Activated naive CD8-positive, alpha-beta T cell treated with anti-CD3 and anti-CD28 coated beads for 36 hours (primary cell): Measurements from ENCODE around the gene GLTP. TPM values are rescaled to one million over a fixed set of nuclear protein-coding genes. Genes with fewer than 3 reads are reported as not detected.

Experiments used
- DNase-seq: peaks from one replicate; pipeline ENCODE4 v3.0.0; 2021
- H3K27ac Mint-ChIP-seq: one replicate; pipeline ENCODE4 v1.8.0; 2022; ENCODE audit warnings: mild to moderate bottlenecking, moderate library complexity, mixed read lengths
- H3K27me3 Mint-ChIP-seq: one replicate; pipeline ENCODE4 v1.8.0; 2022; ENCODE audit warnings: mild to moderate bottlenecking, mixed read lengths
- H3K36me3 Mint-ChIP-seq: one replicate; pipeline ENCODE4 v1.8.0; 2021; ENCODE audit warnings: mild to moderate bottlenecking, mixed read lengths
- H3K4me1 Mint-ChIP-seq: one replicate; pipeline ENCODE4 v1.8.0; 2021; ENCODE audit warnings: mixed read lengths
- H3K4me3 Mint-ChIP-seq: one replicate; pipeline ENCODE4 v1.8.0; 2022; ENCODE audit warnings: mild to moderate bottlenecking, moderate library complexity, mixed read lengths
- H3K9me3 Mint-ChIP-seq: one replicate; pipeline ENCODE4 v1.8.0; 2022; ENCODE audit warnings: mixed read lengths
- total RNA-seq, 2 experiments: library from RNA; stranded (reverse); gene quantifications; one replicate each; pipeline ENCODE4 v1.2.3, GENCODE V29; 2021

The GLTP gene
- total RNA-seq, 2 experiments from 2014 or later: 31.5 to 32.4 TPM

DNA sequence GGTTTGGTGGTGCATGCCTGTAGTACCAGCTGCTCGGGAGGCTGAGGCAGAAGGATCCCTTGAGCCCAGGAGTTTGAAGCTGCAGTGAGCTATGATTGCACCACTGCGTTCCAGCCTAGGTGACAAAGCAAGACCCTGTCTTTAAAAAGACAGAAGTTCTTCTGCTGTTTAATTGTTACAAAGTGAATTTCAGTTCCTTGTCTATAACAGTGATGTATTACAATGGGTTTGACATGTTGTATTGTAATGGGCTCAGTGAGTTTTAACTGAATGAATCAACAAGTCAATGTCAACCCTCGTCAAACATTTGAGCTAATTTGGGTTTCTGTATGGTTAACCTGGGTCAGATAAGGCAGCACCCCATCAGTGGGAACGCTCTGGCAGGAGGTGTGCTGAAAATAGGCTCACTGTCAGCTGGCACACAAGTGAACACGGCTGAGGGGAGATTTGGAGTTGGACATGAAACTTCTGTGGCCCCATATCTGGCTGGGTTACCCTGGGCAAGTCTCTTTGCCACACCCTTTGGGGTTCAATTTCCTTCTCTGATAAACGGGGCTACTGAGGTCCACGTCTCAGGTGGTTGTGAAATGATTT is 33.1 kb downstream of the GLTP start:
- no peaks in the 10 kb centered on the region for H3K9me3 Mint-ChIP-seq
- no peak overlapping the region for H3K27ac Mint-ChIP-seq
- no peaks in the 10 kb centered on the region for H3K36me3 Mint-ChIP-seq
- H3K4me3 Mint-ChIP-seq: no peak overlapping the region
- no peak for DNase-seq
- H3K4me1 Mint-ChIP-seq: peaks cover 2% of the 10 kb centered on the region
- no peaks in the 10 kb centered on the region for H3K27me3 Mint-ChIP-seq

DNA sequence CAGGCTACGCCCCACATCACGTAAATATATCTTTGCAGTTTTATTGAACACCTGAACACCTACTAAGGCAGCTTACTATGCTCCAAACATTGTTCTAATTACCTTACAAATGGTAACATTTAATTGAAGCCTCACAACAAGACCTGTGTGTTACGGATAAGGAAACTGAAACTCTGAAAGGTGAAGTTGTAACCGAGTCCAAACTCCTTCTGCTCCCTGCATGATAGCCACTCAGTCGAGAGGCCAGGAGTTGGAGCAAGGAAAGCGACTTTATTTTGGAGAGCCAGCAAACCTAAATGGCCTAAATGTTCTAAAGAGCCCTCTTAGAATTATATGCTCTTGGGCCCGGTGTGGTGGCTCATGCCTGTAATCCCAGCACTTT is 34.5 kb downstream of the GLTP start:
- H3K27me3 Mint-ChIP-seq: no peaks in the 10 kb centered on the region
- H3K4me3 Mint-ChIP-seq: peak overlapping the region; percentile 32
- no peak for DNase-seq
- H3K4me1 Mint-ChIP-seq: peaks cover 2% of the 10 kb centered on the region
- H3K9me3 Mint-ChIP-seq: no peaks in the 10 kb centered on the region
- no peak overlapping the region for H3K27ac Mint-ChIP-seq
- H3K36me3 Mint-ChIP-seq: no peaks in the 10 kb centered on the region

GRCh38 chr12:109844983-109845823 is 35.1 kb downstream of the GLTP start:
- H3K36me3 Mint-ChIP-seq: no peaks in the 10 kb centered on the region
- peak; percentile 89 for DNase-seq
- H3K27ac Mint-ChIP-seq: no peak overlapping the region
- H3K4me3 Mint-ChIP-seq: peak overlapping the region; percentile 32
- H3K4me1 Mint-ChIP-seq: peaks cover 2% of the 10 kb centered on the region
- H3K27me3 Mint-ChIP-seq: no peaks in the 10 kb centered on the region
- H3K9me3 Mint-ChIP-seq: no peaks in the 10 kb centered on the region

DNA sequence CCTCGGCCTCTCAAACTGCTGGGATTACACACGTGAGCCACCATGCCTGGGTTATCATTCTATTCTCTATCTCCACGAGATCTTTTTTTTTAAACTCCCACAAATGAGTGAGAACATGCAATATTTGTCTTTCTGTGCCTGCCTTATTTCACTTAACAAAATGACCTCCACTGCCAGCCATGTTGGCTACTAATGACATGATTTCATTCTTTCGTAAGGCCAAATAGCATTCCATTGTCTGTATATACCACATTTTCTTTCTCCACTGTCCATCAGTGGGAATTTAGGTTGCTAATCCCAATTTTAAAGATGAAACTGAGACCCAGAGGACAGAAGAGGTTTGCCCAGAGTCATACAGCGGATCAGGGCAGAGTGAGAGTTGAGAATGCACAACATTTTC is 36.2 kb downstream of the GLTP start:
- no peak overlapping the region for H3K4me3 Mint-ChIP-seq
- H3K27me3 Mint-ChIP-seq: no peaks in the 10 kb centered on the region
- H3K4me1 Mint-ChIP-seq: peaks cover 2% of the 10 kb centered on the region
- DNase-seq: no peak
- H3K9me3 Mint-ChIP-seq: no peaks in the 10 kb centered on the region
- no peaks in the 10 kb centered on the region for H3K36me3 Mint-ChIP-seq
- H3K27ac Mint-ChIP-seq: no peak overlapping the region

DNA sequence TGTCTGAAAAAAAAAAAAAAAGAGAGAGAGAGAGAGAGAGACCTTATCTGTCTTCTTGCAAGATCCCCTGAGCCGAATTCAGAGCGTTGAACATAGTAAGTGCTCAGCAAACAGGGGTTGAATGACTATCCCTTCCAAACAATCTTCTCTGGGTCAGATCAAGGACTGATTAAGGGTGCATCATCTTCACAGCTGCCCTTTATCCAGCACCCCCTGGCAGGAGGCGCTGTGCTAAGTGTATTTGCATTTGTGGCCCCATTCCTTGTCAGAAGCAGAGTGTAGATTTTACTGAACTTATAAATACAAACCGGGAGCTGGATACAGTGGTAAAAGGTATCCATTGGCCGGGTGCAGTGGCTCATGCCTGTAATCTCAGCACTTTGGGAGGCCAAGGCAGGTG is 38.3 kb downstream of the GLTP start:
- Mint-ChIP-seq H3K36me3 (no peaks in the 10 kb centered on the region), H3K27me3 (no peaks in the 10 kb centered on the region), H3K4me1 (peaks cover 2% of the 10 kb centered on the region), H3K9me3 (no peaks in the 10 kb centered on the region), H3K4me3 (no peak overlapping the region), H3K27ac (no peak overlapping the region)
- no peak for DNase-seq

DNA sequence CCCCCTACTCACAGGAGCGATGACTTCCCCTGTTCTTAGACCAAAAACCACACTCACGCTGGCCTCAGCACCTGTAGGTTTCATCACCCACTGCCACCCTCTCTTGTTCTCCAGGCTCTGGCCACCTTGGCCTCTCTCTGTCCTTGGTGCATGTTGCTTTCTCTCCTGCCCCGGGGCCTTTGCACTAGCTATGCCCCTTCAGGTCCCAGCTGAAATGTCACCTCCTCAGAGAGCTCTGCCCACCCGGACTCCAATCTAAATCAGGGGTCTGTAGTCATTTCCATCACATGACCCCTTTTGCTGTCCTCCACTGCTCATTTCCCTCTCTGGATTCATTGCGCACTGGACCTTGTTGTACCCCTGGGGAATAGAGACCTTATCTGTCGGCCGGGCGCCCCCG is 39.0 kb downstream of the GLTP start:
- Mint-ChIP-seq H3K27ac (no peak overlapping the region), H3K9me3 (no peaks in the 10 kb centered on the region), H3K27me3 (no peaks in the 10 kb centered on the region), H3K4me3 (no peak overlapping the region), H3K4me1 (peaks cover 2% of the 10 kb centered on the region), H3K36me3 (no peaks in the 10 kb centered on the region)
- DNase-seq: no peak

- Mint-ChIP-seq H3K4me3 (no peak overlapping the region), H3K27ac (no peak overlapping the region), H3K36me3 (no peaks in the 10 kb centered on the region), H3K9me3 (no peaks in the 10 kb centered on the region), H3K4me1 (no peaks in the 10 kb centered on the region), H3K27me3 (no peaks in the 10 kb centered on the region)
- DNase-seq: no peak
These were observed 39.9 kb downstream of the GLTP start for GRCh38 chr12:109840305-109841074.

- no peak for DNase-seq
- H3K4me3 Mint-ChIP-seq: no peak overlapping the region
- H3K27ac Mint-ChIP-seq: no peak overlapping the region
- H3K27me3 Mint-ChIP-seq: peaks cover 8% of the 10 kb centered on the region
- no peaks in the 10 kb centered on the region for H3K4me1 Mint-ChIP-seq
- no peaks in the 10 kb centered on the region for H3K9me3 Mint-ChIP-seq
- no peaks in the 10 kb centered on the region for H3K36me3 Mint-ChIP-seq
These were observed 40.9 kb downstream of the GLTP start for GRCh38 chr12:109839444-109839843.

DNA sequence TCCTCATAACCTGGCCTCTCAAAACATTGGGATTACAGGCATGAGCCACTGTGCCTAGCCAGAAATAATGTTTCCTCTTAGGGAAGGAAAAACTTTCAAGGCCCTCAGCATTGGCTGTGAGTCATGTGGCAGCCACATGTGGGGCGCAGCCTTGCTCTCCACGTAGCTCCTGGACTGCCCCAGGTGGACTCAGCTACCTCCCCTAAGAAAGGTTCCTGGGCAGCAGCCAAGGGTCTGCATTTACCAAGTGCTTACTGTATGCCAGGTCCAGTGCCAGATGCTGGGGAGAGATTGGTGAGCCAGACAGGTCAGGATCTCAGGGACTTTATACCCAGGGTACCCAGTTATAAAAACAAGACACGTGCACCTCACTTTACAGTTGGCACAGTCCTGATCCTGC is 43.4 kb downstream of the GLTP start:
- no peaks in the 10 kb centered on the region for H3K36me3 Mint-ChIP-seq
- H3K4me3 Mint-ChIP-seq: no peak overlapping the region
- H3K9me3 Mint-ChIP-seq: no peaks in the 10 kb centered on the region
- no peak for DNase-seq
- no peak overlapping the region for H3K27ac Mint-ChIP-seq
- peaks cover 1% of the 10 kb centered on the region for H3K4me1 Mint-ChIP-seq
- H3K27me3 Mint-ChIP-seq: peaks cover 19% of the 10 kb centered on the region

GRCh38 chr12:109835827-109836226 is 44.5 kb downstream of the GLTP start:
- no peak for DNase-seq
- no peak overlapping the region for H3K27ac Mint-ChIP-seq
- no peaks in the 10 kb centered on the region for H3K9me3 Mint-ChIP-seq
- H3K4me1 Mint-ChIP-seq: peaks cover 1% of the 10 kb centered on the region
- H3K36me3 Mint-ChIP-seq: no peaks in the 10 kb centered on the region
- no peak overlapping the region for H3K4me3 Mint-ChIP-seq
- peaks cover 25% of the 10 kb centered on the region for H3K27me3 Mint-ChIP-seq

GRCh38 chr12:109833307-109834189 is 46.8 kb downstream of the GLTP start, which contains the start of gene TRPV4:
TRPV4 (minus strand) TSS chr12:109833398; CDS start chr12:109814796, 18,602 bp downstream.
- H3K9me3 Mint-ChIP-seq: no peaks in the 10 kb centered on the region
- DNase-seq: no peak
- peaks cover 27% of the 10 kb centered on the region for H3K27me3 Mint-ChIP-seq
- no peaks in the 10 kb centered on the region for H3K36me3 Mint-ChIP-seq
- H3K27ac Mint-ChIP-seq: no peak within 1 kb of the TSS
- H3K4me1 Mint-ChIP-seq: peaks cover 1% of the 10 kb centered on the region
- H3K4me3 Mint-ChIP-seq: no peak within 1 kb of the TSS

DNA sequence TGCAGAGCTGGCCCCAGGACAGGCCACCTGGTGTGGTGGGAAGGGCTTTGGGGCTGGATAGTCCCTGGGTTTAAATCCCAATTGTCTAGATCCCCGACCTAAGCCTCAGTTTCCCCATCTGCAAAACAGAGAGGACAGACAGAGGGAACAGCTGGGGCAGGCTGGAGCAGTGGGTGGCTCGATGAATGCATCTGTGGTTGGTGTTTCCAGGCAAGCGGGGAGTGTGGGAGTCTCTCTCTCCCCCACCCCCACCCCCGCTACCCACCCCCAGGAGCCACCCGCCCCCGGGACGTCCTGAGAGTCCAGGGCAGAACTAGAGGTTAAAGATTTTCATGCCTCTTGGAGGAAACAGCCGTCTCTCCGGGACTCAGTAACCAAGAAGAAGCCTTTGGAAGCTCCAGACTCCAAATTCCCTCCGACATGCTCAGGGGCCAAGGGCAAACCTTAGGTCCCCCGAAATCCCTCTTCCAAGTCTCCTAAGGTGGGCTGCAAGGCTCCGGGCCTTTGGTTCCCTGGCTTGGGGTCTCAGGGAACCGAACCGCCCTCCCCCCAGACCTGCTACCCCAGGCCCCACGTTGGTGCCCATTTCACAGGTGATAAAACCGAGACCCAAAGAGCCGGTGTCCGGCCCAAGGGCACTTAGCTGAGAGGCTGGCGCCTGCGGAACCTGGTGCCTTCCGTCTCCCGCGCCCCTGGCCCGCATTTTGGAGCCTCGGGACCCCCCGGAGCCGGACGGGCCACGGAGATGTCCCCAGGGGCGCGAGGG is 47.6 kb downstream of the GLTP start:
- H3K27me3 Mint-ChIP-seq: peaks cover 27% of the 10 kb centered on the region
- DNase-seq: no peak
- no peaks in the 10 kb centered on the region for H3K9me3 Mint-ChIP-seq
- H3K36me3 Mint-ChIP-seq: no peaks in the 10 kb centered on the region
- no peak overlapping the region for H3K27ac Mint-ChIP-seq
- peaks cover 1% of the 10 kb centered on the region for H3K4me1 Mint-ChIP-seq
- H3K4me3 Mint-ChIP-seq: no peak overlapping the region

DNA sequence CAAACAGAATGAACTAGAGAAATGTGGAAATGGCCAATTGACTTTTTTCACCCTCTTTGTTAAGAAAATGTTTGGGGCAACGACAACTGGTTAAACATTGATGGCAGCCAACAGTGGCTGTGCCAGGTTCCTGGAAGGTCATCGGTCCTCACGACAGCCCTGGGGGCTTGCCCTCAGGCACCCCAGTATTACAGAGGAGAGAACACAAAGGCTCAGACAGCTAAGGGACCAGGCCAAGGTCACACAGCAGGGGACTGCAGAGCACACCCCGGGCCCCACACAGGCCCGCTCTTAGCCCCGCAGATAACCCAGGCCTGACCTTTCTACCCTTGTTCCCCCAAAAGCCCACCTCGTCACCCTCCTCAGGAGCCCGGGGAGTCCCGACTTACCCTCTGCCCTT is 48.4 kb downstream of the GLTP start:
- Mint-ChIP-seq H3K9me3 (no peaks in the 10 kb centered on the region), H3K27ac (no peak overlapping the region), H3K4me1 (peaks cover 1% of the 10 kb centered on the region), H3K27me3 (peaks cover 27% of the 10 kb centered on the region), H3K36me3 (no peaks in the 10 kb centered on the region), H3K4me3 (no peak overlapping the region)
- no peak for DNase-seq

GRCh38 chr12:109831365-109831764 is 49.0 kb downstream of the GLTP start:
- Mint-ChIP-seq H3K4me1 (peaks cover 1% of the 10 kb centered on the region), H3K27me3 (peaks cover 27% of the 10 kb centered on the region), H3K36me3 (no peaks in the 10 kb centered on the region), H3K4me3 (no peak overlapping the region), H3K27ac (no peak overlapping the region), H3K9me3 (no peaks in the 10 kb centered on the region)
- DNase-seq: no peak
